K562 (cell line): ENCODE data around the gene COX5A. TPM values are rescaled to one million over a fixed set of nuclear protein-coding genes. Genes with fewer than 3 reads are reported as not detected.

Experiments used
- BRF1 ChIP-seq: IDR thresholded peaks from 3 replicates; pipeline ENCODE4 v1.6.1; 2011; ENCODE audit warnings: borderline replicate concordance, mild to moderate bottlenecking; ENCODE audit not compliant: insufficient read length; ENCODE audit errors: extremely low read depth
- ELF4 ChIP-seq: fragments of 450-650 bp; formaldehyde crosslinking; IDR thresholded peaks from 2 replicates; pipeline ENCODE4 v1.4.0; 2022; ENCODE audit warnings: missing genetic modification characterization
- FOXK2 ChIP-seq, 2 experiments: fragments of 450-650 bp; IDR thresholded peaks in 1 of 2; conservative IDR thresholded peaks in 1 of 2; 2 replicates each; pipeline ENCODE4 v1.6.1; 2016; ENCODE audit warnings: low read depth in 2 of 2, mild to moderate bottlenecking in 1 of 2
- KLF6 ChIP-seq: fragments of 250-450 bp; sonication (Bioruptor Pico); IDR thresholded peaks from 2 replicates; pipeline ENCODE4 v1.4.0; 2020; ENCODE audit warnings: mild to moderate bottlenecking, moderate library complexity, borderline replicate concordance
- LEF1 ChIP-seq: fragments of 450-650 bp; IDR thresholded peaks from 2 replicates; pipeline ENCODE4 v1.6.1; 2016; ENCODE audit warnings: mild to moderate bottlenecking
- PHF20 ChIP-seq: fragments of 450-650 bp; IDR thresholded peaks from 2 replicates; pipeline ENCODE4 v1.6.1; 2018; ENCODE audit not compliant: partially characterized antibody
- POLR2H ChIP-seq: IDR thresholded peaks from 2 replicates; pipeline ENCODE4 v1.6.1; 2016; ENCODE audit warnings: missing genetic modification characterization, low read depth, mild to moderate bottlenecking, control low read depth, missing compliant biosample characterization, moderate library complexity
- PPARD ChIP-seq: fragments of 250-450 bp; sonication (Bioruptor Pico); IDR thresholded peaks from 2 replicates; pipeline ENCODE4 v1.8.0; 2022; ENCODE audit warnings: inconsistent platforms, mild to moderate bottlenecking, moderate library complexity
- SRSF3 ChIP-seq: fragments of 200-400 bp; formaldehyde crosslinking; IDR thresholded peaks from 2 replicates; pipeline ENCODE4 v1.6.1; 2016; ENCODE audit warnings: mild to moderate bottlenecking, low read length, moderate library complexity; ENCODE audit not compliant: insufficient read depth
- TCF3 ChIP-seq: sonication (generic); formaldehyde crosslinking; IDR thresholded peaks from 2 replicates; pipeline ENCODE4 v1.4.0; 2020; ENCODE audit warnings: mild to moderate bottlenecking, missing genetic modification reagents
- ZFP30 ChIP-seq: fragments of 250-450 bp; sonication (Bioruptor Pico); IDR thresholded peaks from 2 replicates; pipeline ENCODE4 v1.8.0; 2022; ENCODE audit warnings: moderate library complexity, mild to moderate bottlenecking, inconsistent platforms, borderline replicate concordance
- ZNF592 ChIP-seq: fragments of 450-650 bp; IDR thresholded peaks from 2 replicates; pipeline ENCODE4 v1.6.1; 2017; ENCODE audit warnings: antibody characterized with exemption, mild to moderate bottlenecking
- ZNF644 ChIP-seq: fragments of 200-800 bp; sonication (Bioruptor generic); IDR thresholded peaks from 2 replicates; pipeline ENCODE4 v1.6.1; 2016; ENCODE audit warnings: low read depth, missing genetic modification characterization, missing compliant biosample characterization
- polyA plus RNA-seq, 8 experiments: library from polyadenylated mRNA; depleted of rRNA in 4 of 8; stranded (reverse) in 5 of 8; unstranded in 3 of 8; fragments of >200 nt; fragmentation: Nextera tagmentation in 2 of 8; fragmentation: Illumina TruSeq in 1 of 8; extraction: Ambion mirVana in 2 of 8; extraction: Trizol in 1 of 8; gene quantifications; 2 replicates each; pipeline versions ENCODE4 v1.2.1 to v1.2.3, GENCODE V29; 2011 to 2014; ENCODE audit warnings: inconsistent platforms in 1 of 8, missing spikeins in 1 of 8
- total RNA-seq, 7 experiments: library from RNA; depleted of rRNA in 6 of 7; stranded (reverse); fragments of >200 nt in 6 of 7; fragmentation: Illumina TruSeq in 2 of 7; extraction: Trizol in 2 of 7; gene quantifications; 2 replicates each; pipeline versions ENCODE4 v1.2.1 to v1.2.3, GENCODE V29; 2011 to 2021; ENCODE audit warnings: low replicate concordance in 1 of 7
- TF ChIP-seq, protein P1 (sequence below), 2 experiments: fragments of 200-800 bp in 1 of 2; sonication (Bioruptor generic) in 1 of 2; sonication (generic) in 1 of 2; formaldehyde crosslinking in 1 of 2; IDR thresholded peaks in 1 of 2; conservative IDR thresholded peaks in 1 of 2; 2 replicates each; pipeline versions ENCODE4 v1.5.0 to v1.6.1; 2016 to 2020; ENCODE audit warnings: missing compliant biosample characterization in 1 of 2, missing genetic modification characterization in 1 of 2, missing genetic modification reagents in 1 of 2
- TF ChIP-seq, protein P2 (sequence below): fragments of 200-800 bp; sonication (Bioruptor generic); IDR thresholded peaks from 2 replicates; pipeline ENCODE4 v1.6.1; 2017; ENCODE audit warnings: missing genetic modification characterization, missing compliant biosample characterization
- TF ChIP-seq, protein P3 (sequence below): fragments of 450-650 bp; IDR thresholded peaks from 2 replicates; pipeline ENCODE4 v1.7.1; 2018; ENCODE audit warnings: mild to moderate bottlenecking, low read depth; ENCODE audit not compliant: partially characterized antibody

Gene COX5A
- total and polyA plus RNA-seq, 9 of the 15 experiments (the other 6 are each of a cell fraction or from before 2014, with no cell fraction given) = 86.8 to 553 (median 371) TPM

DNA sequence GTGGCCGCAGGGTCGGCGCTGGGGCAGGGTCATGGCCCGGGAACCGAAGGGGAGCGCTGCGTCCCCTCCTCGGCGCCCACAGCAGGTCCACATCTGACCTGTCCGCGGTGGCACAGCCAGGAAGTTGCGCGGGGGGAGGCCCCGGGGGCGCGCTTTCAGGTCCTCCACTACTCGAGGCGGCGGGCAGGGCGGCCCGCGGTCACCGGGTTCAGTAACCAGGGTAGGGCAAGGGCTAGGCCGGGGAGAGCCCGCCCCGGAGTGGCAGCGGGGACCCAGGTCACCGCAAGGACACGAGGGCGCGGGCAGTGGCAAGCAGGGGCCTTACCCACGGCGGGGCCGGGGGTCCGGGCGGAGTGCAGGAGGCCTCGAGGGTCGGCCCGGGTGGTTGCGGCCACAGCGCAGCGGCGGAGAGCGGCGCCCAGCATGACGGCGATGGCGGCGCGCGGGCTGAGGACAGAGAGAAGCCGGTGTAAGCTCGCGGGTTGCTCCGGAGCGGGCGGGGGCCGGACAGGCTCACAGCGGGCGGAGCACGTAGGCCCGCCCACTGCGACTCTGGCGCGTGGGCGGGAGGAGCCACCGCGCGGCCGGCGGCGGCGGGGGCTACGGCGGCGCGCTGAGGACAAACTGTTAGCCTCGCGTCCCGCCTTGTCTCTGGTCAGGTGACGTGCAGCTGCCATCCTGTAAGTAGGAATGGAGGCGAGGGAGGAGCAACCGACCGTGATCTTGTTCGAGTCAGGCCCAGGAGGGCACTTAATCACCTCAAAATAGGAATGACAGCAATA is at the start of gene COX5A (continued):
- TF ChIP-seq, protein P1, sequence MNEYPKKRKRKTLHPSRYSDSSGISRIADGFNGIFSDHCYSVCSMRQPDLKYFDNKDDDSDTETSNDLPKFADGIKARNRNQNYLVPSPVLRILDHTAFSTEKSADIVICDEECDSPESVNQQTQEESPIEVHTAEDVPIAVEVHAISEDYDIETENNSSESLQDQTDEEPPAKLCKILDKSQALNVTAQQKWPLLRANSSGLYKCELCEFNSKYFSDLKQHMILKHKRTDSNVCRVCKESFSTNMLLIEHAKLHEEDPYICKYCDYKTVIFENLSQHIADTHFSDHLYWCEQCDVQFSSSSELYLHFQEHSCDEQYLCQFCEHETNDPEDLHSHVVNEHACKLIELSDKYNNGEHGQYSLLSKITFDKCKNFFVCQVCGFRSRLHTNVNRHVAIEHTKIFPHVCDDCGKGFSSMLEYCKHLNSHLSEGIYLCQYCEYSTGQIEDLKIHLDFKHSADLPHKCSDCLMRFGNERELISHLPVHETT (CRISPR knock-in tag; conservative IDR thresholded peaks at IDR 0.05 in 1 of 2, IDR thresholded peaks at IDR 0.05 in 1 of 2) = peak in 1 of 2 experiments; percentile 88; a peak in 2 of 4 replicates
- TF ChIP-seq PPARD (CRISPR knock-in tag) (no peak), BRF1 (no peak), POLR2H (tag) (peak; percentile 87), PHF20 (peak; percentile 76), TCF3 (CRISPR knock-in tag) (no peak), ELF4 (CRISPR knock-in tag) (no peak), FOXK2 (conservative IDR thresholded peaks at IDR 0.05 in 1 of 2, IDR thresholded peaks at IDR 0.05 in 1 of 2; ENCODE audit: low read depth in 2 of 2) (no peak; a peak in 1 of 4 replicates), KLF6 (CRISPR knock-in tag) (no peak), LEF1 (peak; percentile 46; the same call in 1 of the 2 replicates), SRSF3 (no peak), ZNF644 (tag) (no peak), ZFP30 (CRISPR knock-in tag) (no peak), ZNF592 (peak; percentile 64)
- TF ChIP-seq, protein P2, sequence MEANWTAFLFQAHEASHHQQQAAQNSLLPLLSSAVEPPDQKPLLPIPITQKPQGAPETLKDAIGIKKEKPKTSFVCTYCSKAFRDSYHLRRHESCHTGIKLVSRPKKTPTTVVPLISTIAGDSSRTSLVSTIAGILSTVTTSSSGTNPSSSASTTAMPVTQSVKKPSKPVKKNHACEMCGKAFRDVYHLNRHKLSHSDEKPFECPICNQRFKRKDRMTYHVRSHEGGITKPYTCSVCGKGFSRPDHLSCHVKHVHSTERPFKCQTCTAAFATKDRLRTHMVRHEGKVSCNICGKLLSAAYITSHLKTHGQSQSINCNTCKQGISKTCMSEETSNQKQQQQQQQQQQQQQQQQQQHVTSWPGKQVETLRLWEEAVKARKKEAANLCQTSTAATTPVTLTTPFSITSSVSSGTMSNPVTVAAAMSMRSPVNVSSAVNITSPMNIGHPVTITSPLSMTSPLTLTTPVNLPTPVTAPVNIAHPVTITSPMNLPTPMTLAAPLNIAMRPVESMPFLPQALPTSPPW = peak; percentile 99
- TF ChIP-seq, protein P3, sequence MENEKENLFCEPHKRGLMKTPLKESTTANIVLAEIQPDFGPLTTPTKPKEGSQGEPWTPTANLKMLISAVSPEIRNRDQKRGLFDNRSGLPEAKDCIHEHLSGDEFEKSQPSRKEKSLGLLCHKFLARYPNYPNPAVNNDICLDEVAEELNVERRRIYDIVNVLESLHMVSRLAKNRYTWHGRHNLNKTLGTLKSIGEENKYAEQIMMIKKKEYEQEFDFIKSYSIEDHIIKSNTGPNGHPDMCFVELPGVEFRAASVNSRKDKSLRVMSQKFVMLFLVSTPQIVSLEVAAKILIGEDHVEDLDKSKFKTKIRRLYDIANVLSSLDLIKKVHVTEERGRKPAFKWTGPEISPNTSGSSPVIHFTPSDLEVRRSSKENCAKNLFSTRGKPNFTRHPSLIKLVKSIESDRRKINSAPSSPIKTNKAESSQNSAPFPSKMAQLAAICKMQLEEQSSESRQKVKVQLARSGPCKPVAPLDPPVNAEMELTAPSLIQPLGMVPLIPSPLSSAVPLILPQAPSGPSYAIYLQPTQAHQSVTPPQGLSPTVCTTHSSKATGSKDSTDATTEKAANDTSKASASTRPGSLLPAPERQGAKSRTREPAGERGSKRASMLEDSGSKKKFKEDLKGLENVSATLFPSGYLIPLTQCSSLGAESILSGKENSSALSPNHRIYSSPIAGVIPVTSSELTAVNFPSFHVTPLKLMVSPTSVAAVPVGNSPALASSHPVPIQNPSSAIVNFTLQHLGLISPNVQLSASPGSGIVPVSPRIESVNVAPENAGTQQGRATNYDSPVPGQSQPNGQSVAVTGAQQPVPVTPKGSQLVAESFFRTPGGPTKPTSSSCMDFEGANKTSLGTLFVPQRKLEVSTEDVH = no peak
